Measurements from ENCODE around the gene C20orf204. TPM values are rescaled to one million over a fixed set of nuclear protein-coding genes. Genes with fewer than 3 reads are reported as not detected.

C20orf204 gene
- total and polyA plus RNA-seq, 2 of the 8 experiments (the other 6 are each of a cell fraction or from before 2014, with no cell fraction given) = 0.39 to 0.52 TPM

DNA sequence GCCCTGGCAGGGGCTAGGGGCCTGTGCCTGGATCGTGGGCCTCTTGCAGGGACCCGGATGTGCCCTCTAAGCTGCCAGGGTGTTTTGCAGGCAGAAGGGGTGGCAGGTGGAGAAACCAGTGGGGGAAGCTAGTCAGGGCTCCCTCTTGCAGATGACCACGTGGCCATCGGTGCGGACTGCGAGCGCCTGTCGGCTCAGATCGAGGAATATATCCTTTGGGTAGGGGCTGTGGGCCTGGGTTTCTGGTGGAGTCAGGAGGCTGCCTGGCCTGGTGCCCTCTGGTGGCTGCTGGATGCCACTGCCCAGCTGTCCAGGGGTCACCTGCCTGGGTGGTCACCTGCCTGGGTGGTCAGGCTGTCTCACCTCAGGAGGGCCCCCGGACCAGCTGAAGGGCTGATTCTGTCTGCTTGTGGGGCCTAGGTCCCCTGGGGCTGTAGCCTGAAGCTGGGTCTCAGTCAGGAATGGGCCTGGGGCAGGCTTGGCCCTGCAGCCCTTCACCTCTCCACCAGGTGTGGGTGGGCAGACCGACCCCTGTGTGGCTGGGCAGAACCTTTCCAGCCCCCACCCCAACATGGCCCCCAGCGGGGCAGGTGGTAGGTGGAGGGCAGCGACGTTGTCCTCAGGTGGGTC, 33.7 kb downstream of the C20orf204 start (continued):
- no peak for TF ChIP-seq CHD7 (IDR thresholded peaks at IDR 0.05; ENCODE audit: insufficient replicate concordance, low read length)
- no peak for TF ChIP-seq TBP (IDR thresholded peaks at IDR 0.05; ENCODE audit: low read depth, low read length)
- no peak for TF ChIP-seq NRF1 (IDR thresholded peaks at IDR 0.05; ENCODE audit: low read depth, low read length)
- peak; percentile 35; a peak in 1 of 3 replicates for TF ChIP-seq EP300 (IDR thresholded peaks at IDR 0.05; ENCODE audit: borderline replicate concordance in 1 of 2, low read depth in 2 of 2, low read length in 2 of 2)
- no peak for TF ChIP-seq KDM1A (IDR thresholded peaks at IDR 0.05; ENCODE audit: borderline replicate concordance, low read length)
- TF ChIP-seq JUND (IDR thresholded peaks at IDR 0.05; ENCODE audit: low read length) = 0 out of 2 replicates have a peak, but pooled peaks have one; percentile 15
- TF ChIP-seq CREB1 (IDR thresholded peaks at IDR 0.05) = no peak
- TF ChIP-seq KDM4A (IDR thresholded peaks at IDR 0.05; ENCODE audit: low read depth, low read length, severe bottlenecking) = no peak
- 0 out of 4 replicates have a peak, but pooled peaks of 1 of the 2 experiments have one; percentile 26 for TF ChIP-seq SIN3A (conservative IDR thresholded peaks at IDR 0.05 in 1 of 2, IDR thresholded peaks at IDR 0.05 in 1 of 2; ENCODE audit: low read depth in 1 of 2, low read length in 2 of 2)
- TF ChIP-seq HDAC6 (IDR thresholded peaks at IDR 0.05; ENCODE audit: low read depth, low read length) = no peak
